OCI-LY7 (cell line): ENCODE data around the gene ERGIC1.

Source experiments
- EZH2phosphoT487 ChIP-seq: fragments of 200-600 bp; sonication (generic); IDR thresholded peaks from 2 replicates; pipeline ENCODE4 v1.6.1; 2018; ENCODE audit warnings: low read depth, borderline replicate concordance, mild to moderate bottlenecking, mixed run types, antibody characterized with exemption, low read length, moderate library complexity, mixed read lengths
- TF ChIP-seq, protein P1 (sequence below): fragments of 200-600 bp; sonication (generic); conservative IDR thresholded peaks from 2 replicates; pipeline ENCODE4 v1.5.1; 2014; ENCODE audit warnings: mild to moderate bottlenecking, antibody characterized with exemption, low read length, moderate library complexity, mixed read lengths

DNA sequence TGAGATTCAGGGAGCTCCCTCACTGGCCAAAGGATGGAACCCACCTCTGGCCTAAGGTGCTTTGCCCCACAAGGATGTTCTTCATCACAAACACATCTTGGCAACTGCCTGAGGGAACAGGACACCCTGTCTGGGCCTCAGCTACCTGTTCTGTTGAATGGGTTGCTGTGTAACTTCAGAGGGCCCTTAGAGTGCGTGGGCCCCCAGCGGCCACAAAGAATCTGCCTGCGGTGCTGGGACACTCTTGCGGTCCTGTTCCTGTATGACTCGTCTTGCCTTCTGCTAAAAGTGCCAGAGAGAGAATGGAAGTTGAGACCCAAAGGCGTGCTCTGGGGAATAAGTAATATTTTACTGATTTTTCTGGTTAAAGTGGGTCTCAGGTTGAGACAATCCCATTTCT lies 111.1 kb downstream of the ERGIC1 start:
- TF ChIP-seq, protein P1, sequence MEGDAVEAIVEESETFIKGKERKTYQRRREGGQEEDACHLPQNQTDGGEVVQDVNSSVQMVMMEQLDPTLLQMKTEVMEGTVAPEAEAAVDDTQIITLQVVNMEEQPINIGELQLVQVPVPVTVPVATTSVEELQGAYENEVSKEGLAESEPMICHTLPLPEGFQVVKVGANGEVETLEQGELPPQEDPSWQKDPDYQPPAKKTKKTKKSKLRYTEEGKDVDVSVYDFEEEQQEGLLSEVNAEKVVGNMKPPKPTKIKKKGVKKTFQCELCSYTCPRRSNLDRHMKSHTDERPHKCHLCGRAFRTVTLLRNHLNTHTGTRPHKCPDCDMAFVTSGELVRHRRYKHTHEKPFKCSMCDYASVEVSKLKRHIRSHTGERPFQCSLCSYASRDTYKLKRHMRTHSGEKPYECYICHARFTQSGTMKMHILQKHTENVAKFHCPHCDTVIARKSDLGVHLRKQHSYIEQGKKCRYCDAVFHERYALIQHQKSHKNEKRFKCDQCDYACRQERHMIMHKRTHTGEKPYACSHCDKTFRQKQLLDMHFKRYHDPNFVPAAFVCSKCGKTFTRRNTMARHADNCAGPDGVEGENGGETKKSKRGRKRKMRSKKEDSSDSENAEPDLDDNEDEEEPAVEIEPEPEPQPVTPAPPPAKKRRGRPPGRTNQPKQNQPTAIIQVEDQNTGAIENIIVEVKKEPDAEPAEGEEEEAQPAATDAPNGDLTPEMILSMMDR: no peak
- TF ChIP-seq EZH2phosphoT487: no peak
